Measurements from ENCODE around the gene TRIP12. TPM values are rescaled to one million over a fixed set of nuclear protein-coding genes. Genes with fewer than 3 reads are reported as not detected.

TRIP12 gene
- total RNA-seq, 1 donor, result 249 TPM

DNA sequence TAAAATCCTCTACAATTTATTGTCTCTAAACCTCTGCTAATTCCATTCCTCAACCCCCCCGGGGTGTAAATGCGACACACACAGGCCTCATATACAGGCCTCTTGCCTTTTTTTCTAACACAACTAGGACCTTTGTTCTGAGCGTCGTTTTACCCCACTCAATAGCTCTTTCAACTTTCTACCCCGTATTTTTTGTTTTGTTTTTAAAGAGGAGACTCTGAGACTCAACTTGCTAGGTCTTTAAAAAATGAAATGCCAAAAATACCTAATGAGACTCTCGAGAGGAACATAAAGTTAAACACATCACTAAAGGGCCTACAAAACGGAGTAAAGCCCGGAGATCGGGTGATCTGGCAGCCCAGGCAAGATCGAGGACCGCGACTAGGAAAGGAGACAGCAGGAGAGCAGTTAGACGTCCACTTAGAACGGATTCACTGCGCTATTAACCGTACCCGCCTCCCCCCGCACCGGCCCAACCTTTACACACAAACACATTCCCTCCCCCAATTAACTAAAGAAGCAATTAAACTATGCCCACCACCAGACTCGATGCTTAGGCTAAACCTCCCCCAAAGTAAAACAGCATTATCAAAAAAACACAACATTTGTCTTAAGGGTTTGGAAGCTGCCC is 1.7 kb downstream of the TRIP12 start:
- peaks cover 7% of the 10 kb centered on the region for H3K36me3 ChIP-seq (ENCODE audit: insufficient read depth, low read length)
- H3K4me3 ChIP-seq (ENCODE audit: insufficient read depth, low read length), result peak overlapping the region; percentile 96
- peak overlapping the region; percentile 37 for H2AFZ ChIP-seq (ENCODE audit: low read length)
- H3K79me2 ChIP-seq (ENCODE audit: insufficient read depth, low read length), result peaks cover 72% of the 10 kb centered on the region
- no peaks in the 10 kb centered on the region for H3K27me3 ChIP-seq (ENCODE audit: insufficient read depth, low read length)
- DNase-seq (ENCODE audit: insufficient read length, low spot score, missing footprints), result no peak
- H4K20me1 ChIP-seq (ENCODE audit: insufficient read depth, low read length), result peaks cover 43% of the 10 kb centered on the region
- H3K9me3 ChIP-seq (ENCODE audit: low read depth, low read length), result no peaks in the 10 kb centered on the region
- H3K4me1 ChIP-seq (ENCODE audit: insufficient read depth, low read length), result peaks cover 17% of the 10 kb centered on the region
- peak overlapping the region; percentile 88 for H3K27ac ChIP-seq (ENCODE audit: low read depth, low read length)
- TF ChIP-seq, protein P1, sequence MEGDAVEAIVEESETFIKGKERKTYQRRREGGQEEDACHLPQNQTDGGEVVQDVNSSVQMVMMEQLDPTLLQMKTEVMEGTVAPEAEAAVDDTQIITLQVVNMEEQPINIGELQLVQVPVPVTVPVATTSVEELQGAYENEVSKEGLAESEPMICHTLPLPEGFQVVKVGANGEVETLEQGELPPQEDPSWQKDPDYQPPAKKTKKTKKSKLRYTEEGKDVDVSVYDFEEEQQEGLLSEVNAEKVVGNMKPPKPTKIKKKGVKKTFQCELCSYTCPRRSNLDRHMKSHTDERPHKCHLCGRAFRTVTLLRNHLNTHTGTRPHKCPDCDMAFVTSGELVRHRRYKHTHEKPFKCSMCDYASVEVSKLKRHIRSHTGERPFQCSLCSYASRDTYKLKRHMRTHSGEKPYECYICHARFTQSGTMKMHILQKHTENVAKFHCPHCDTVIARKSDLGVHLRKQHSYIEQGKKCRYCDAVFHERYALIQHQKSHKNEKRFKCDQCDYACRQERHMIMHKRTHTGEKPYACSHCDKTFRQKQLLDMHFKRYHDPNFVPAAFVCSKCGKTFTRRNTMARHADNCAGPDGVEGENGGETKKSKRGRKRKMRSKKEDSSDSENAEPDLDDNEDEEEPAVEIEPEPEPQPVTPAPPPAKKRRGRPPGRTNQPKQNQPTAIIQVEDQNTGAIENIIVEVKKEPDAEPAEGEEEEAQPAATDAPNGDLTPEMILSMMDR (IDR thresholded peaks at IDR 0.05; ENCODE audit: extremely low read depth, low read depth, low read length), result no peak
- peak overlapping the region; percentile 100 for H3K4me2 ChIP-seq (ENCODE audit: insufficient read depth, low read length)

DNA sequence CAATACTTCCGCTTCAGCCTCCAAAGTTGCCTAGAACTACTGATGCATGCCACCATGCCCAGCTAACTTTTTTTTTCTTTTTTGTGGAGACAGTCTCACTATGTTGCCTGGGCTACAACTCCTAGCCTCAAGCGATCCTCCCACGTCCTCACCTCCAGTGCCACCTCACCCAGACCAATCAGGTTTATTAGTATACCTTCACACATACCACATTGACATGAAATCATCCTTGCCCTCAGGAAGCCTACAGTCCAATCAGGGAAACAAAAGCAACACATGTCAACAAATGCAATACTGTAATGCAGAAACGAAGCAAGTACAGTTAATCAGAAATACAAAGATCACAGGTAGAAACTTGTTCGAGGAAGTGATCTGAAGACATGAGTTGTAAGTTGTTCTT is 4.0 kb downstream of the TRIP12 start:
- H2AFZ ChIP-seq (ENCODE audit: low read length), result no peak overlapping the region
- no peaks in the 10 kb centered on the region for H3K27me3 ChIP-seq (ENCODE audit: insufficient read depth, low read length)
- H3K79me2 ChIP-seq (ENCODE audit: insufficient read depth, low read length), result peaks cover 86% of the 10 kb centered on the region
- no peak for DNase-seq (ENCODE audit: insufficient read length, low spot score, missing footprints)
- H3K4me2 ChIP-seq (ENCODE audit: insufficient read depth, low read length), result no peak overlapping the region
- H4K20me1 ChIP-seq (ENCODE audit: insufficient read depth, low read length), result peaks cover 63% of the 10 kb centered on the region
- peaks cover 11% of the 10 kb centered on the region for H3K4me1 ChIP-seq (ENCODE audit: insufficient read depth, low read length)
- no peak overlapping the region for H3K4me3 ChIP-seq (ENCODE audit: insufficient read depth, low read length)
- H3K27ac ChIP-seq (ENCODE audit: low read depth, low read length), result no peak overlapping the region
- H3K36me3 ChIP-seq (ENCODE audit: insufficient read depth, low read length), result peaks cover 7% of the 10 kb centered on the region
- no peaks in the 10 kb centered on the region for H3K9me3 ChIP-seq (ENCODE audit: low read depth, low read length)
- TF ChIP-seq, protein P1 (IDR thresholded peaks at IDR 0.05; ENCODE audit: extremely low read depth, low read depth, low read length), result no peak

DNA sequence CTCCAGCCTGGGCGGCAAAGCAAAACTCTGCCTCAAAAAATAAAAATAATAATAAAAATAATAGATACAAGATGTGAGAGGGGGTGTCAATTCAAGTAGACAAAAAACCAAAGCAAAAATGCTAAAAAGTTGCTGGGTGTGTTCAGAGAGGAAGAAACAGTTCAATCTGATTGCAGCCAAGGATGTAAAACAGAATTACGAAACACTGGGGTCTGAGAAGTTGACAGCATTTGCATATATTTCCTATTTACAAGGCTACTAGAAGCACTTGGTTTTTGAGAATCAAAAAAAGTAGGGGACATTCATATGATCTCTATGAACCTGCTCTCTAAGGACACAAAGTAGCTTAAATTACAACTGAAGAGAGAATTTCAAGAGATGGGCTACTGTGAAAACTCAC is 7.6 kb downstream of the TRIP12 start:
- H3K4me1 ChIP-seq (ENCODE audit: insufficient read depth, low read length), result no peaks in the 10 kb centered on the region
- H3K27ac ChIP-seq (ENCODE audit: low read depth, low read length), result no peak overlapping the region
- H3K4me2 ChIP-seq (ENCODE audit: insufficient read depth, low read length), result no peak overlapping the region
- peaks cover 79% of the 10 kb centered on the region for H4K20me1 ChIP-seq (ENCODE audit: insufficient read depth, low read length)
- peaks cover 7% of the 10 kb centered on the region for H3K36me3 ChIP-seq (ENCODE audit: insufficient read depth, low read length)
- H3K4me3 ChIP-seq (ENCODE audit: insufficient read depth, low read length), result no peak overlapping the region
- no peak for DNase-seq (ENCODE audit: insufficient read length, low spot score, missing footprints)
- TF ChIP-seq, protein P1 (IDR thresholded peaks at IDR 0.05; ENCODE audit: extremely low read depth, low read depth, low read length), result no peak
- no peak overlapping the region for H2AFZ ChIP-seq (ENCODE audit: low read length)
- H3K27me3 ChIP-seq (ENCODE audit: insufficient read depth, low read length), result no peaks in the 10 kb centered on the region
- no peaks in the 10 kb centered on the region for H3K9me3 ChIP-seq (ENCODE audit: low read depth, low read length)
- H3K79me2 ChIP-seq (ENCODE audit: insufficient read depth, low read length), result peaks cover 97% of the 10 kb centered on the region

DNA sequence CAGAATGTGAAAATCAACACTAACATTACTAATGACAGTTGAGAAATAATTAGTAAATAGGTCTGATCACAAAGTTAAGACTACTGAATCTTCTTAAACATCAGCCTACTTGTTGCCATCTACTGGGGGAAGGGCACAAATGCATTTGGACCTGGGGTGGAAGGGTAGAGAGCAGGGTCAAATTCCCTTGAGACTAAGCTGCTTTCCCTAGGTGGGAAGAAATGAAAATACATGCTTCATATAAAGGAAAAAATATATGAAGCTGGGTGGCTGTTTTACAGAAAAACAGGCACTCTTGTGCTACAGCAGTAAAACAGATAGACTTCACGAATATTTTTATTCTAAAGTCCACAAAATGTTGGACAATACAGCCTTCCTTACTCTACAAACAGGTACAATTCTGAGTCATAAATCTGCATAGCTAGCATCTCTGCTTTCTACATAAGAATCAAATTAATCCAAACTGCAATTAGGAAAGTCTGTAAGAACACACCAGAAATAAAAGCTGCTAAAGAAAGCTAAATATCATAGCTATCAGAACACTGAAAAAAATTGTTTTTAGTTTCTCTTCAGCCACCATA is 10.9 kb downstream of the TRIP12 start:
- H2AFZ ChIP-seq (ENCODE audit: low read length), result no peak overlapping the region
- H4K20me1 ChIP-seq (ENCODE audit: insufficient read depth, low read length), result peaks cover 66% of the 10 kb centered on the region
- no peaks in the 10 kb centered on the region for H3K9me3 ChIP-seq (ENCODE audit: low read depth, low read length)
- no peaks in the 10 kb centered on the region for H3K4me1 ChIP-seq (ENCODE audit: insufficient read depth, low read length)
- H3K36me3 ChIP-seq (ENCODE audit: insufficient read depth, low read length), result peaks cover 4% of the 10 kb centered on the region
- no peaks in the 10 kb centered on the region for H3K27me3 ChIP-seq (ENCODE audit: insufficient read depth, low read length)
- H3K4me2 ChIP-seq (ENCODE audit: insufficient read depth, low read length), result no peak overlapping the region
- no peak overlapping the region for H3K4me3 ChIP-seq (ENCODE audit: insufficient read depth, low read length)
- no peak for DNase-seq (ENCODE audit: insufficient read length, low spot score, missing footprints)
- TF ChIP-seq, protein P1 (IDR thresholded peaks at IDR 0.05; ENCODE audit: extremely low read depth, low read depth, low read length), result no peak
- H3K79me2 ChIP-seq (ENCODE audit: insufficient read depth, low read length), result peaks cover 96% of the 10 kb centered on the region
- H3K27ac ChIP-seq (ENCODE audit: low read depth, low read length), result no peak overlapping the region

Measured in osteoblast (primary cell).